IgD-negative memory B cell (primary cell): ENCODE measurements around the gene ERO1A. TPM values are rescaled to one million over a fixed set of nuclear protein-coding genes. Genes with fewer than 3 reads are reported as not detected.

ENCODE experiments used
- H3K27ac Mint-ChIP-seq, 3 donors: one replicate each; pipeline ENCODE4 v1.8.0; 2020 to 2022; ENCODE audit warnings: mild to moderate bottlenecking in 3 of 3, mixed read lengths in 3 of 3, moderate library complexity in 1 of 3
- H3K27me3 Mint-ChIP-seq: one replicate; pipeline ENCODE4 v1.8.0; 2021; ENCODE audit warnings: mixed read lengths
- H3K36me3 Mint-ChIP-seq: one replicate; pipeline ENCODE4 v1.8.0; 2020; ENCODE audit warnings: mild to moderate bottlenecking, mixed read lengths
- H3K4me1 Mint-ChIP-seq, 3 donors: one replicate each; pipeline ENCODE4 v1.8.0; 2020 to 2022; ENCODE audit warnings: mixed read lengths in 3 of 3, mild to moderate bottlenecking in 1 of 3
- H3K4me3 Mint-ChIP-seq, 4 donors: one replicate each; pipeline ENCODE4 v1.8.0; 2020 to 2022; ENCODE audit warnings: mild to moderate bottlenecking in 4 of 4, mixed read lengths in 4 of 4, moderate library complexity in 3 of 4
- H3K9me3 Mint-ChIP-seq, 3 donors: one replicate each; pipeline ENCODE4 v1.8.0; 2020 to 2021; ENCODE audit warnings: mixed read lengths in 3 of 3, mild to moderate bottlenecking in 1 of 3
- polyA plus RNA-seq: library from polyadenylated mRNA; unstranded; fragments of 300-500 nt; fragmentation: Illumina TruSeq; gene quantifications from one replicate; pipeline ENCODE4 v1.2.3, GENCODE V29; 2021

The ERO1A gene
- polyA plus RNA-seq, 1 donor from 2014 or later, result 23.6 TPM

DNA sequence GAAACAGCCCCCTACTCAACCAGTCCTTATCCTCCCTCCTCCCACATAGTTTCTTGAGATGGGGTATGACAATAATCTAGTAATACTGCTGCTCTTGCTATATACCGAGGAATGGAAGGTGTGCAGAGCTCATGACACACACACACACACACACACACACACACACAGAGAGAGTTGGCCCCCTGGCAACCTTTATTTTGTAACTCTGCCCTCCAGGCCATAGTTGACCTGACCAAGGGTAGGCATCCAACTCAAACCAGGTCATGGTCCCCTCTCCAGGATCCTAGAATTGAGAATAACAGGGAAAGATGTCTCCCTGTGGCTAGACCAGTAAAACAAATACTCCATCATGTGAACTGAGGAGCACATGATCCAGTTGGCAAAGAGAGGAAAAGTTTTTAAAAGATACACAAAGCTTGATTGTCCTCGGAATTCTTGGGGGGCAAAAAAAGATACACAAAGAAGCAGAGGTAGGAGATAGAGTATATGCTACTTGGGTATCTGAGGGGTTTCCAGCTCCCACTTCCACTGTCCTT is 11.3 kb downstream of the ERO1A start:
- H3K27ac Mint-ChIP-seq, result peak overlapping the region in 1 of 3 donors; percentile 40
- H3K36me3 Mint-ChIP-seq, result peaks cover 1% of the 10 kb centered on the region
- H3K27me3 Mint-ChIP-seq, result no peaks in the 10 kb centered on the region
- peaks cover 12 to 38% (median 27%) of the 10 kb centered on the region in 3 donors for H3K4me1 Mint-ChIP-seq
- no peak overlapping the region for H3K4me3 Mint-ChIP-seq
- H3K9me3 Mint-ChIP-seq, result no peaks in the 10 kb centered on the region

DNA sequence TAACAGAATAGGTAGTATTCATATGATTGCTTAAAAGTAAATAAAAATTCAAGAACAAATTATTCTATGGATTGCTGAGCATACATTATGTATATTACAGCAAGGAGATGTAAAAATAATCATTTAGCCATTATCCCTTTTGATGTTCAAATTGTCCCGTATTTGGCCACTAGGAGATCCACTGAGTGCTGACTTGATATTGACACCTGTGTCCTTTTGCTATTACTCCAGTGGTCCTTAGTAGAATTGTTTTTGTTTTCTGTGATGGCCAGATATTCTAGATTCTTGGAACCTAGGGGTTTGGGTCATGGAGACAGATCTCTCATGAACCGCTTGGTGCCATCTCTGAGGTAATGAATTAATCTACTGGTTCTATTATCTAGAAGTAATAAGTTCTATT is 16.8 kb downstream of the ERO1A start:
- Mint-ChIP-seq H3K27me3 (no peaks in the 10 kb centered on the region), H3K4me1 (peaks cover 0 to 2% (median 2%) of the 10 kb centered on the region in 3 donors), H3K27ac (no peak overlapping the region), H3K9me3 (no peaks in the 10 kb centered on the region), H3K4me3 (no peak overlapping the region), H3K36me3 (peaks cover 8% of the 10 kb centered on the region)

DNA sequence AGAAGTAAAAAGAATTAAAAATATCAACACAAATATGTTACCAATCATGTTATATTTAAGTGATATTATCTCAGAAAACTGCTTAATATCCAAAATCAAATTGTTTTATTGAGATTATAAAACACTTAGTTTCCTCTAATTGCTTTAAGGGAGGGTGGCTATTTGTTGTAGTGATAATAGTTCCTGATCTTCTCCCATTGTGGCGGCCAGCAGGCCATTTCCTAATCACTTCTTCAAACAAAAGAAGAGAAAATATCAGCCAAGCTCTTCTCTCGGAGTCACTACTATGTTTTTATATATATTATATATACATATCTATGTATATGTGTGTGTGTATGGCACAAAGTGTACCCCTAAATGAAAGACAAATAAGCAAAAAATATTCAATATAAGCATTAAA is 31.5 kb downstream of the ERO1A start:
- Mint-ChIP-seq H3K36me3 (peaks cover 6% of the 10 kb centered on the region), H3K9me3 (no peaks in the 10 kb centered on the region), H3K27ac (no peak overlapping the region), H3K27me3 (no peaks in the 10 kb centered on the region), H3K4me1 (no peaks in the 10 kb centered on the region), H3K4me3 (no peak overlapping the region)

DNA sequence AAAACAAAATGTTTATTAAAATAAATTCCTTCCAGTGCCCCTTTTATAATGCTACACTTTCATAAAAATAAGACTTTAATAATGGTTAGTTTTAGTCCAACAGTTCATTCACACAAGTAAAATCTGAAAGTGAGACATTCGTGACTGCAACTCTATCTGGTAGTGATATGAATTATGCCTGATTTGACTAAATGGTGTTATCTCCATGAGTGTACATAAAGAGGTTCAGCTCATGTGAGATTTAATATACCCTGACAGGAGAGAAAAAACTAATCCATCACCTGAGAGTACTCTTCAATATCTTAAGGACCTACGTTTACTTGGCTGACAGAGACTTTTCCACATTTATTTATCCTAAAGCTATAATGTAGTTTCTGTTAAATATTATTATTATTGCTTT is 34.0 kb downstream of the ERO1A start:
- Mint-ChIP-seq H3K4me1 (no peaks in the 10 kb centered on the region), H3K4me3 (no peak overlapping the region), H3K27me3 (no peaks in the 10 kb centered on the region), H3K36me3 (peaks cover 4% of the 10 kb centered on the region), H3K27ac (no peak overlapping the region), H3K9me3 (no peaks in the 10 kb centered on the region)

DNA sequence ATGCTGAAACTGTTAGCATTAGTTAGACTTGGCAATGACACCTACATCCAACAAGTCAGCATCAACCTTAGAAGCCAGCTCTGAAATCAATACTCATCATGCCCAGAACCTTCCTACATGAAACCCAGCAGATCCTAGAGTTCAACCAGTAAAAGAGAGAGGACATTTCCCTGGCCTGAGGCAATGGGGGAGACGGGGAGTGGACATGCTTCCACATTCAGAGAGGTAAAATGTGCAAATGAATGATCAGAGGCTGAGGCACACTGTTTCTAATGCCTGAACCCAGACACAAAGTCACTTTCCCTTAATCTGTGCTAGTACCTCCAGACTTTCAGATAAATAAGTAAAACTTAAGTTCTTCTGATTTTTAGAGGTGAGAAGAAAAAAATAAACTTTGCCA is 34.5 kb downstream of the ERO1A start:
- no peaks in the 10 kb centered on the region for H3K27me3 Mint-ChIP-seq
- H3K9me3 Mint-ChIP-seq, result no peaks in the 10 kb centered on the region
- H3K36me3 Mint-ChIP-seq, result peaks cover 4% of the 10 kb centered on the region
- no peaks in the 10 kb centered on the region for H3K4me1 Mint-ChIP-seq
- no peak overlapping the region for H3K4me3 Mint-ChIP-seq
- H3K27ac Mint-ChIP-seq, result peak overlapping the region in 1 of 3 donors; percentile 14

DNA sequence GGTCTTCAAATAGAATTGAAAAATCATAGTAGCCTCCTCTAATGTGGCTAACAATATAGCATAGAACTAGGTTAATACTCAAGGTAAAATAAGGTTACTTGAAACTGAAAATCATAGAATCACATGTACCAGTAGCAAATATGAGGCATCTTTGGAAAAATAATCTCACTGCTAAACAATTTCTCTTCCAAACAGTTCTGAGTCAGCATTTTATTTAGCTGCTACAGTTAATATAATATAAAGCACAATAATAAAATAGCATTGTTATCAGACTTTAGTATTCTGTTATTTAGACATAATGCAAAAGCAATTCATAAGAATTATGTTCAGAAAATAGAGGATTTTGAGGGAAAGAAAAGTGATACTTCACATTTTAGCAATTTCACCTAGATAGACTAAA is 35.0 kb downstream of the ERO1A start:
- Mint-ChIP-seq H3K36me3 (no peaks in the 10 kb centered on the region), H3K27me3 (no peaks in the 10 kb centered on the region), H3K4me1 (no peaks in the 10 kb centered on the region), H3K27ac (peak overlapping the region in 1 of 3 donors; percentile 14), H3K9me3 (no peaks in the 10 kb centered on the region), H3K4me3 (no peak overlapping the region)

DNA sequence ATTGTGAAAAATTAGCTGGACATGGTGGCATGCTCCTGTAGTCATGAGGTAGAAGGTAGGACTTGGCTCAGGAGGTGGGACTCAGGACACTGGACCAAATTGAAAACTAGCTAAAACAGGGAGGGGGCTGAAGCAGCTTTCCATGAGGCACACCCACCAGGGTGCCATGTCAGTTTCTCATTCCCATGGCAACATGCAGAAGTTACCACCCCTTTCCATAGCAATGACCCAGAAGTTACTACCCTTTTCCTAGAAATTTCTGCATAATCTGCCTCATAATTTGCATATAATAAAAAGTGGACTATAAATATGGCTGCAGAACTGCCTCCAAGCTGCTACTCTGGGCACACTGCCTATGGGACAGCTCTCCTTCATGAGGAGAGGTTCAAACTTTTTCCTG is 38.5 kb downstream of the ERO1A start:
- no peaks in the 10 kb centered on the region for H3K9me3 Mint-ChIP-seq
- H3K27ac Mint-ChIP-seq, result no peak overlapping the region
- H3K4me1 Mint-ChIP-seq, result no peaks in the 10 kb centered on the region
- H3K4me3 Mint-ChIP-seq, result no peak overlapping the region
- peaks cover 3% of the 10 kb centered on the region for H3K36me3 Mint-ChIP-seq
- H3K27me3 Mint-ChIP-seq, result no peaks in the 10 kb centered on the region

DNA sequence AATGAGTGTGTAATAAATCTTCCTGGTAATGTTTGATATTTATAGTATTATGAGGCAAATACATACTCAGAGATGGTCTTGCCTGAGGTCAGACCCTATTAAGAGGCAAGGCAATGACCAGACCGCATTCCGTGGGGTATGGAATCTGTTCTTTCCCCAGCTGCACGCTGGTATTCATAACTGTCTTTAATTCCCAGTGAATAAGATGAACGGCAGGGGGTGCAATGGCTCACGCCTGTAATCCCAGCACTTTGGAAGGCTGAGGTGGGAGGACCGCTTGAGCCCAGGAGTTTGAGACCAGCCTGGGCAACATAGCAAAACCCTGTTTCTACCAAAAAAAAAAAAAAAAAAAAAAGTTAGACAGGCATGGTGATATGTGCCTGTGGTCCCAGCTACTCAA is 44.6 kb downstream of the ERO1A start:
- peaks cover 16% of the 10 kb centered on the region for H3K36me3 Mint-ChIP-seq
- no peak overlapping the region for H3K27ac Mint-ChIP-seq
- H3K4me3 Mint-ChIP-seq, result no peak overlapping the region
- H3K4me1 Mint-ChIP-seq, result no peaks in the 10 kb centered on the region
- no peaks in the 10 kb centered on the region for H3K27me3 Mint-ChIP-seq
- no peaks in the 10 kb centered on the region for H3K9me3 Mint-ChIP-seq

DNA sequence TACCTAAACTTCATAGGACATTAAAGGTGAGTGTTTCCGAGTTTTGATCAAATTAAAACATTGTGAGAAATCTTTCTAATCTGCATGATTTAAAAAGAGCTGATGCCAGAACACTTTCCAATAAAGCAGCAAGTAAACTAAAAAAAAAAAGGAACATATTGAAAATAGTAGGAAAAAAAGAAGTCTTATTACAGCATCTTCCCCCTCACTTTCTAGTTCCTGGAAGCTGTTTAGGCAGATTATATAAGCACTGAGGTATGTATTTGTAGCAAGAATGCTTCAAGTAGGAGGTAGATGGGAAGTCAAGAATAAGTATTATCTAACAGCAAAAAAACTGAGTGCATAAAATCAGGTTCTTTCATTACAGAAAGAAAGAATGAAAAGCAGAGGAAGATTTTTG is 45.8 kb downstream of the ERO1A start:
- peaks cover 18% of the 10 kb centered on the region for H3K36me3 Mint-ChIP-seq

DNA sequence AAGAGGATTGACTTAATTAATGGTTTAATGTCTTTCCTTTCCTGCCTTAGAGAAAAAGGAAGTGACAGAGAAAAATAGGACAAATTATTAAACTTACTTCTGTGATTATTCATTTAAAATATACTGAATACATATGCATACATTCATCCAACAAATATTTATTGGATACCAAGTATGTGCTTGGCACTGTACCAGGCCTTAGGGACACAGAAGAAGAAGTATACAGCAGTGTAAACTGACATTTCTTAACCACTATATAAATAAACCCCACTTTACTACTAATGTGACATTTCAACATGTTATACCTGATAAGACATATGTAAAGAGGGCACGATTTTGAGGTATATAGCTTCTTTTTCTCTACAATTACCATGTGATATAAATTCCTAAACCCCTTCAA is 53.6 kb downstream of the ERO1A start:
- Mint-ChIP-seq H3K4me1 (no peaks in the 10 kb centered on the region), H3K27ac (no peak overlapping the region), H3K9me3 (peaks cover 3 to 12% (median 3%) of the 10 kb centered on the region in 3 donors), H3K4me3 (no peak overlapping the region), H3K27me3 (no peaks in the 10 kb centered on the region), H3K36me3 (peaks cover 28% of the 10 kb centered on the region)

More for the DNA sequence above, 45.8 kb downstream of the ERO1A start:
- H3K4me3 Mint-ChIP-seq, result no peak overlapping the region
- no peaks in the 10 kb centered on the region for H3K27me3 Mint-ChIP-seq
- H3K27ac Mint-ChIP-seq, result peak overlapping the region in 1 of 3 donors; percentile 4
- no peaks in the 10 kb centered on the region for H3K4me1 Mint-ChIP-seq
- no peaks in the 10 kb centered on the region for H3K9me3 Mint-ChIP-seq

DNA sequence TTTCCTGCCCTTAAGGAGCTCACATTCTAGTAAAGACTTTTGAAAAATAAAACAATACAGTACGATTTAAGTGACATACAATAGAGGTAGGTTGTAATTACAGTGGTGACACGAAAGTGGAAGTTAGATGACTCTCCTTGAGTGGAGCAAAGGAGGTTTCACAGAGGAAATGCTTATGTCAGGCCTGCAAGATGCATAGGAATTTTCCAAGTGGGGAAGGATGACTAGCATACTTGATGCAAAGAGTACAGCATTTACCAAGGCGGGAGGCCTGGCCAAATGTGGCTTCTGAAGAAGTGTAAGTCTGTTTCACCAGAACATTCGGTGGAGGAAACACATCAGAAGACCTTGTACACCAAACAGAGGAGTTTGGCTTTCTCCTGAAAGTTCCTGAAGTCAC is 55.2 kb downstream of the ERO1A start:
- H3K4me3 Mint-ChIP-seq, result no peak overlapping the region

DNA sequence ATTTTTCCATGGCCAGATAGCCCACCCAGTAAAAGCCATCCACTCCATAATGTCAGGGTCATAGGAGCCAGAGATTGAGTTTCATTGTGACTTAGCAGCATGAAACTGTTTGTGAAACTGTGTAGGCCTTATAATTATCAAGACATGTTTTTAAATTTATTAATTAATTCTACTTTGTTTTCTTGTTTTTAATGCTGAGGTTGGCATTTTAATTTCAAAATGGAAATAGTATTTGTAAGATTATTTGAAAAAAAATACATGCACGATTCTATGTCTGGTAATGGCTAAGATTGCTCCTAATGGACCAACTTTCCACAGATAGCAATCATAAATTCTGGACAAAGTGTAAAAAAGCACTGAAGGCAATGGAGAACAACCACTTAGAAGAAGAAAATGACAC is 75.7 kb downstream of the ERO1A start:
- H3K4me3 Mint-ChIP-seq, result no peak overlapping the region
- H3K27ac Mint-ChIP-seq, result no peak overlapping the region
- H3K27me3 Mint-ChIP-seq, result no peaks in the 10 kb centered on the region
- H3K4me1 Mint-ChIP-seq, result no peaks in the 10 kb centered on the region
- H3K36me3 Mint-ChIP-seq, result no peaks in the 10 kb centered on the region
- peaks cover 0 to 2% (median 0%) of the 10 kb centered on the region in 3 donors for H3K9me3 Mint-ChIP-seq

More for the DNA sequence above, 55.2 kb downstream of the ERO1A start:
- Mint-ChIP-seq H3K27me3 (no peaks in the 10 kb centered on the region), H3K27ac (no peak overlapping the region), H3K4me1 (no peaks in the 10 kb centered on the region), H3K9me3 (peaks cover 3 to 12% (median 3%) of the 10 kb centered on the region in 3 donors), H3K36me3 (peaks cover 22% of the 10 kb centered on the region)

DNA sequence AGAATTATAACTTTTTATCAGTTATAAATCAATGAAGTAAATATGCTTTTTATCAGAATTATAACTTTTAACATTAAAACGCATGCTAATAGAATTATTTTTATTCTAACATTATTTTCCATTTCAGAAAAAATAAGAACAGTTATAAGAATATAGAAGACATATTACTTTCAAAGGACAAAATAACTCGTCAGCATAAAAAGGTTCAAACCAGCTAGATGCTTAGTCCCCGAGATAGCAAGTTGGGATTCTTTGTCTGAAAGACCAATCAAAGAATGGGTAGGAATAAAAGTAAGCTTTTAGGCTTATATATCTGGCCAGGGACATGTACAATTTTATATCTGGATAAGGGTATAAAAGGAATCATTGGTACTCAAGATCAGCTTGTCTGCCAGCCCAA is 76.8 kb downstream of the ERO1A start:
- Mint-ChIP-seq H3K36me3 (no peaks in the 10 kb centered on the region), H3K9me3 (peaks cover 0 to 2% (median 0%) of the 10 kb centered on the region in 3 donors), H3K4me3 (no peak overlapping the region), H3K4me1 (no peaks in the 10 kb centered on the region), H3K27me3 (no peaks in the 10 kb centered on the region), H3K27ac (no peak overlapping the region)

DNA sequence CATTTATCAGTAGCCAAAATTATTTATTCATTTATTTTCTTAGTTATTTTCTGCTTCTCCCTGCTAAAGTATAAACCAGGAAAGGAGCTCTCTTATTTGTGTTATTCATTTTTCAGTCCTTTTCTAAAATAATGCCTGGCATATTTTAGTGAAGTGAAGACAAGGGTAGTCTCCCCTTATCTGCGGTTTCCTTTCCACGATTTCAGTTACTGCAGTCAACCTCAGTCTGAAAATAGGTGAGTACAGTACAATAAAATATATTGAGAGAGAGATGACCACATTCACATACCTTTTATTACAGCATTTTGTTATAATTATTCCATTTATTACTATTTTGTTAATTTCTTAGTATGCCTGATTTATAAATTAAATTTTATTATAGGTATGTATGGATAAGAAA is 85.2 kb downstream of the ERO1A start:
- peaks cover 3% of the 10 kb centered on the region for H3K36me3 Mint-ChIP-seq
- H3K4me1 Mint-ChIP-seq, result peaks cover 0 to 2% (median 0%) of the 10 kb centered on the region in 3 donors
- peaks cover 4% of the 10 kb centered on the region for H3K27me3 Mint-ChIP-seq
- H3K9me3 Mint-ChIP-seq, result peaks cover 2 to 6% (median 4%) of the 10 kb centered on the region in 3 donors
- H3K27ac Mint-ChIP-seq, result no peak overlapping the region
- H3K4me3 Mint-ChIP-seq, result no peak overlapping the region

DNA sequence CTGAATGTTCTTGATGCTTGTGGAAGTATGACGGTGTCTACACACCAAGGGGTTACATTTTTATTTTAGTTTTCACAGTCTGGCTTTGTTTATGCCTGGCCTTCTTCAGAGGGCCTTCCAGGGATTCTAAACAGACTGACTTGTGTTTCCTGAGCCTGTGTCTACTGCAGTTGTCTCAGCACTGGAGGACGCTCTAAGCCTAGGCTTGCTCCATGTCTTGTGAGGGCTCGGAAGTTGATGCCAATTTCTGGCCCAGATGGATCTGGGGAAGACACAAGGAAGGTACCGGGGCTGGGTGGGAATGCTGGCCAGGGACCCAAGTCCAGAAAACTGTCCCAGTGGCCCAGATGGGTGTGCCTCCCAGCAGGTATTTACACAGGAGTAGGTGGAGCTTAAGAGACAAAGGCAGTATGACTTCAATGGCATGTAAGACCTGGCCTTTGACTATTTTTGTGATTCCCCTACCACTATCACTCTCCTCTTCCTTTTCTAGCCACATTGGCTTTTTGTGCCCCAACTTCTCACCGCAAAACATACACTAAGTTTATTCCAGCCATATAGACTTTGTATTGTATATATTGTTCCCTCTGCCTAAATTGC is 85.8 kb downstream of the ERO1A start:
- Mint-ChIP-seq H3K4me1 (peaks cover 0 to 2% (median 0%) of the 10 kb centered on the region in 3 donors), H3K36me3 (peaks cover 3% of the 10 kb centered on the region), H3K9me3 (peaks cover 2 to 12% (median 4%) of the 10 kb centered on the region in 3 donors), H3K27ac (no peak overlapping the region), H3K4me3 (no peak overlapping the region), H3K27me3 (peaks cover 4% of the 10 kb centered on the region)

DNA sequence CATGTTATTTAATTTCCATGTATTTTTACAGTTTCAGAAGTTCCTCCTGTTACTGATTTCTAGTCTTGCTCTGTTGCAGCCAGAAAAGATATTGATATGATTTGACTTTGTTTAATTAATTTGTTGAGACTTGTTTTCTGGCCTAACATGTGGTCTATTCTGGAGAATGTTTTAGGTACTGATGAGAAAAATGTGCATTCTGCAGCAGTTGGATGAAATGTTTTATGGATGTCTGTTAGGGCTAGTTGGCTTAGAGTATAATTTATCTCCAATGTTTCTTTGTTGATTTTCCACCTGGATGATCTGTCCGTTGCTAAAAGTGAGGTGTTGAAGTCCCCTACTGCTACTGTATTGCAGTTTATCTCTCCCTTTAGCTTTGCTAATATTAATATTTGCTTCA is 88.3 kb downstream of the ERO1A start:
- no peak overlapping the region for H3K4me3 Mint-ChIP-seq
- no peak overlapping the region for H3K27ac Mint-ChIP-seq
- H3K4me1 Mint-ChIP-seq, result peaks cover 0 to 5% (median 4%) of the 10 kb centered on the region in 3 donors
- H3K36me3 Mint-ChIP-seq, result peaks cover 3% of the 10 kb centered on the region
- H3K9me3 Mint-ChIP-seq, result peaks cover 2 to 12% (median 6%) of the 10 kb centered on the region in 3 donors
- H3K27me3 Mint-ChIP-seq, result peaks cover 4% of the 10 kb centered on the region
